SK-N-SH treated with all-trans-retinoic acid at 6 μM for 48 hours (cell line): Measurements from ENCODE around the gene IKZF5.
A peak's percentile ranks its signal among the peaks of the same experiment; 100 is the strongest.

ENCODE experiments used
- ATAC-seq: fragments of 200-7000 bp; cut with Tn5 transposase; 3 replicates; pipeline ENCODE4 v1.9.1; 2020; ENCODE audit warnings: mild to moderate bottlenecking, moderate library complexity
- ARNTL ChIP-seq: fragments of 450-650 bp; formaldehyde crosslinking; IDR thresholded peaks from 2 replicates; pipeline ENCODE4 v1.5.0; 2020; ENCODE audit warnings: low read depth, mild to moderate bottlenecking, moderate library complexity, borderline replicate concordance
- BACH2 ChIP-seq: fragments of 250-450 bp; sonication (Bioruptor Pico); IDR thresholded peaks from 2 replicates; pipeline ENCODE4 v1.9.0; 2021; ENCODE audit warnings: mild to moderate bottlenecking, borderline replicate concordance
- CREB5 ChIP-seq: fragments of 250-450 bp; sonication (Bioruptor Pico); IDR thresholded peaks from 2 replicates; pipeline ENCODE4 v1.5.1; 2020; ENCODE audit warnings: low read depth, mild to moderate bottlenecking, moderate library complexity
- CSRNP3 ChIP-seq: fragments of 250-450 bp; sonication (Bioruptor Pico); IDR thresholded peaks from 2 replicates; pipeline ENCODE4 v1.5.1; 2021; ENCODE audit warnings: mild to moderate bottlenecking, moderate library complexity
- ESRRG ChIP-seq: fragments of 250-450 bp; sonication (Bioruptor Pico); IDR thresholded peaks from 2 replicates; pipeline ENCODE4 v1.6.1; 2021; ENCODE audit warnings: mild to moderate bottlenecking
- GLIS3 ChIP-seq: fragments of 250-450 bp; sonication (Bioruptor Pico); IDR thresholded peaks from 2 replicates; pipeline ENCODE4 v1.5.0; 2020; ENCODE audit warnings: mild to moderate bottlenecking, moderate library complexity
- ISL1 ChIP-seq: fragments of 250-450 bp; sonication (Bioruptor Pico); IDR thresholded peaks from 2 replicates; pipeline ENCODE4 v2.1.2; 2022; ENCODE audit warnings: mild to moderate bottlenecking, moderate library complexity
- OSR1 ChIP-seq: fragments of 250-450 bp; sonication (Bioruptor Pico); IDR thresholded peaks from 2 replicates; pipeline ENCODE4 v1.8.0; 2022; ENCODE audit warnings: moderate library complexity, mild to moderate bottlenecking, inconsistent platforms
- PATZ1 ChIP-seq: fragments of 250-450 bp; sonication (Bioruptor Pico); IDR thresholded peaks from 2 replicates; pipeline ENCODE4 v1.8.0; 2020; ENCODE audit warnings: mild to moderate bottlenecking, moderate library complexity, borderline replicate concordance
- POU6F1 ChIP-seq: fragments of 250-450 bp; sonication (Bioruptor Pico); IDR thresholded peaks from 2 replicates; pipeline ENCODE4 v1.8.0; 2021; ENCODE audit warnings: low read depth, mild to moderate bottlenecking, moderate library complexity, borderline replicate concordance
- PPARA ChIP-seq: fragments of 250-450 bp; sonication (Bioruptor Pico); IDR thresholded peaks from 2 replicates; pipeline ENCODE4 v1.5.0; 2020; ENCODE audit warnings: mild to moderate bottlenecking, borderline replicate concordance
- RARB ChIP-seq: fragments of 250-450 bp; sonication (Bioruptor Pico); IDR thresholded peaks from 2 replicates; pipeline ENCODE4 v1.8.0; 2021; ENCODE audit warnings: mild to moderate bottlenecking, moderate library complexity
- SNAI2 ChIP-seq: fragments of 250-450 bp; sonication (Bioruptor Pico); IDR thresholded peaks from 2 replicates; pipeline ENCODE4 v1.5.0; 2020; ENCODE audit warnings: mild to moderate bottlenecking, moderate library complexity
- TCF4 ChIP-seq: fragments of 250-450 bp; sonication (Bioruptor Pico); IDR thresholded peaks from 2 replicates; pipeline ENCODE4 v1.8.0; 2021; ENCODE audit warnings: mild to moderate bottlenecking, moderate library complexity, borderline replicate concordance
- TOX ChIP-seq: fragments of 250-450 bp; sonication (Bioruptor Pico); IDR thresholded peaks from 2 replicates; pipeline ENCODE4 v1.8.0; 2021; ENCODE audit warnings: mild to moderate bottlenecking, moderate library complexity, borderline replicate concordance
- TSHZ2 ChIP-seq: fragments of 250-450 bp; sonication (Bioruptor Pico); IDR thresholded peaks from 2 replicates; pipeline ENCODE4 v1.5.0; 2020; ENCODE audit warnings: mild to moderate bottlenecking, moderate library complexity
- ZC3H10 ChIP-seq: fragments of 250-450 bp; sonication (Bioruptor Pico); IDR thresholded peaks from 2 replicates; pipeline ENCODE4 v1.5.1; 2021; ENCODE audit warnings: mild to moderate bottlenecking, moderate library complexity
- ZFP3 ChIP-seq: fragments of 250-450 bp; sonication (Bioruptor Pico); IDR thresholded peaks from 2 replicates; pipeline ENCODE4 v1.5.0; 2020; ENCODE audit warnings: mild to moderate bottlenecking, moderate library complexity
- ZFP30 ChIP-seq: fragments of 450-650 bp; formaldehyde crosslinking; IDR thresholded peaks from 2 replicates; pipeline ENCODE4 v1.5.0; 2022; ENCODE audit warnings: mild to moderate bottlenecking, moderate library complexity
- ZNF565 ChIP-seq: fragments of 450-650 bp; formaldehyde crosslinking; conservative IDR thresholded peaks from 2 replicates; pipeline ENCODE4 v1.5.0; 2020; ENCODE audit warnings: low read depth, mild to moderate bottlenecking, moderate library complexity
- ZNF70 ChIP-seq: fragments of 450-650 bp; formaldehyde crosslinking; IDR thresholded peaks from 2 replicates; pipeline ENCODE4 v1.5.0; 2020; ENCODE audit warnings: mild to moderate bottlenecking, moderate library complexity
- ZNF8 ChIP-seq: fragments of 450-650 bp; formaldehyde crosslinking; IDR thresholded peaks from 2 replicates; pipeline ENCODE4 v1.5.0; 2020; ENCODE audit warnings: mild to moderate bottlenecking, moderate library complexity

Gene IKZF5

GRCh38 chr10:123009105-123009820 is 668 bp upstream of the IKZF5 start:
- no peak for TF ChIP-seq ZNF565 (CRISPR knock-in tag)
- TF ChIP-seq CREB5: no peak
- no peak for TF ChIP-seq ZFP30 (CRISPR knock-in tag)
- no peak for TF ChIP-seq POU6F1
- TF ChIP-seq ZFP3: no peak
- TF ChIP-seq RARB (CRISPR knock-in tag): no peak
- TF ChIP-seq ZNF70: no peak
- TF ChIP-seq ZC3H10 (CRISPR knock-in tag): no peak
- TF ChIP-seq CSRNP3 (CRISPR knock-in tag): no peak
- TF ChIP-seq OSR1 (CRISPR knock-in tag): no peak
- no peak for TF ChIP-seq ISL1 (CRISPR knock-in tag)
- no peak for TF ChIP-seq BACH2
- TF ChIP-seq TOX (CRISPR knock-in tag): no peak
- TF ChIP-seq PPARA (CRISPR knock-in tag): no peak
- no peak for TF ChIP-seq ESRRG (CRISPR knock-in tag)
- peak; percentile 44 for ATAC-seq

- ATAC-seq: peak; percentile 42
- TF ChIP-seq BACH2: no peak
- no peak for TF ChIP-seq CREB5
- TF ChIP-seq ZC3H10 (CRISPR knock-in tag): no peak
- TF ChIP-seq ZNF8 (CRISPR knock-in tag): no peak
- TF ChIP-seq ZFP3: no peak
- TF ChIP-seq ZNF565 (CRISPR knock-in tag): no peak
Observed at GRCh38 chr10:123007558-123008354, 839 bp downstream of the IKZF5 start.

GRCh38 chr10:123004298-123004697 is 4.3 kb downstream of the IKZF5 start:
- TF ChIP-seq OSR1 (CRISPR knock-in tag): no peak
- TF ChIP-seq ARNTL (CRISPR knock-in tag): no peak
- no peak for TF ChIP-seq RARB (CRISPR knock-in tag)
- TF ChIP-seq ZFP30 (CRISPR knock-in tag): no peak
- no peak for TF ChIP-seq ZNF8 (CRISPR knock-in tag)
- no peak for TF ChIP-seq BACH2
- no peak for TF ChIP-seq SNAI2
- TF ChIP-seq, all 23 proteins: peak for 0
- ATAC-seq: no peak

GRCh38 chr10:123001370-123001769 is 7.2 kb downstream of the IKZF5 start:
- ATAC-seq: no peak
- no peak for TF ChIP-seq RARB (CRISPR knock-in tag)
- no peak for TF ChIP-seq TCF4 (CRISPR knock-in tag)
- TF ChIP-seq GLIS3 (CRISPR knock-in tag): no peak
- TF ChIP-seq PATZ1 (CRISPR knock-in tag): no peak
- no peak for TF ChIP-seq ZC3H10 (CRISPR knock-in tag)
- TF ChIP-seq POU6F1: no peak
- TF ChIP-seq OSR1 (CRISPR knock-in tag): no peak
- TF ChIP-seq ZFP30 (CRISPR knock-in tag): no peak
- TF ChIP-seq ZNF8 (CRISPR knock-in tag): no peak
- TF ChIP-seq TSHZ2 (CRISPR knock-in tag): no peak
- no peak for TF ChIP-seq ESRRG (CRISPR knock-in tag)
- no peak for TF ChIP-seq ZFP3
- TF ChIP-seq BACH2: no peak
